ENCODE measurements around the gene PSEN1.

PSEN1 gene

GRCh38 chr14:73230051-73230450 is 93.7 kb downstream of the PSEN1 start:
- H3K4me3 Mint-ChIP-seq: no peak overlapping the region
- H3K9me3 Mint-ChIP-seq: no peaks in the 10 kb centered on the region
- ATAC-seq (replicated peaks; ENCODE audit: extremely low read depth, poor library complexity, severe bottlenecking) (no peak), DNase-seq (ENCODE audit: low spot score in 2 of 2) (no peak)
- H3K27ac Mint-ChIP-seq (ENCODE audit: low read depth): no peak overlapping the region
- no peaks in the 10 kb centered on the region for H3K4me1 Mint-ChIP-seq
- peaks cover 14% of the 10 kb centered on the region for H3K36me3 Mint-ChIP-seq (ENCODE audit: insufficient read depth)
- H3K27me3 Mint-ChIP-seq: peaks cover 28% of the 10 kb centered on the region

GRCh38 chr14:73231981-73232851 is 95.9 kb downstream of the PSEN1 start:
- H3K27me3 Mint-ChIP-seq: peaks cover 50% of the 10 kb centered on the region
- H3K4me3 Mint-ChIP-seq: no peak overlapping the region
- no peak overlapping the region for H3K27ac Mint-ChIP-seq (ENCODE audit: low read depth)
- peaks cover 8% of the 10 kb centered on the region for H3K36me3 Mint-ChIP-seq (ENCODE audit: insufficient read depth)
- H3K9me3 Mint-ChIP-seq: no peaks in the 10 kb centered on the region
- H3K4me1 Mint-ChIP-seq: peaks cover 7% of the 10 kb centered on the region
- ATAC-seq (replicated peaks; ENCODE audit: extremely low read depth, poor library complexity, severe bottlenecking): no peak
- no peak for DNase-seq (ENCODE audit: low spot score in 2 of 2)

- Mint-ChIP-seq H3K4me3 (no peak overlapping the region), H3K36me3 (ENCODE audit: insufficient read depth) (peaks cover 8% of the 10 kb centered on the region), H3K4me1 (peaks cover 7% of the 10 kb centered on the region), H3K27me3 (peaks cover 54% of the 10 kb centered on the region), H3K9me3 (no peaks in the 10 kb centered on the region), H3K27ac (ENCODE audit: low read depth) (no peak overlapping the region)
- ATAC-seq (replicated peaks; ENCODE audit: extremely low read depth, poor library complexity, severe bottlenecking) (no peak), DNase-seq (ENCODE audit: low spot score in 2 of 2) (no peak)
These were observed 96.7 kb downstream of the PSEN1 start for GRCh38 chr14:73232984-73233383.

GRCh38 chr14:73233564-73233963 is 97.3 kb downstream of the PSEN1 start:
- Mint-ChIP-seq H3K27me3 (peaks cover 56% of the 10 kb centered on the region), H3K4me3 (no peak overlapping the region), H3K27ac (ENCODE audit: low read depth) (no peak overlapping the region), H3K9me3 (no peaks in the 10 kb centered on the region), H3K4me1 (peaks cover 7% of the 10 kb centered on the region), H3K36me3 (ENCODE audit: insufficient read depth) (peaks cover 5% of the 10 kb centered on the region)
- ATAC-seq (replicated peaks; ENCODE audit: extremely low read depth, poor library complexity, severe bottlenecking) (no peak), DNase-seq (ENCODE audit: low spot score in 2 of 2) (no peak)

GRCh38 chr14:73234029-73234428 is 97.7 kb downstream of the PSEN1 start:
- peaks cover 7% of the 10 kb centered on the region for H3K4me1 Mint-ChIP-seq
- no peak for DNase-seq (ENCODE audit: low spot score in 2 of 2)
- no peak overlapping the region for H3K27ac Mint-ChIP-seq (ENCODE audit: low read depth)
- peaks cover 5% of the 10 kb centered on the region for H3K36me3 Mint-ChIP-seq (ENCODE audit: insufficient read depth)
- peaks cover 60% of the 10 kb centered on the region for H3K27me3 Mint-ChIP-seq
- H3K9me3 Mint-ChIP-seq: no peaks in the 10 kb centered on the region
- ATAC-seq (replicated peaks; ENCODE audit: extremely low read depth, poor library complexity, severe bottlenecking): no peak
- H3K4me3 Mint-ChIP-seq: no peak overlapping the region

GRCh38 chr14:73234586-73235394 is 98.5 kb downstream of the PSEN1 start:
- H3K27ac Mint-ChIP-seq (ENCODE audit: low read depth): no peak overlapping the region
- DNase-seq (ENCODE audit: low spot score in 2 of 2): no peak
- no peak overlapping the region for H3K4me3 Mint-ChIP-seq
- H3K27me3 Mint-ChIP-seq: peaks cover 68% of the 10 kb centered on the region
- ATAC-seq (replicated peaks; ENCODE audit: extremely low read depth, poor library complexity, severe bottlenecking): no peak
- H3K4me1 Mint-ChIP-seq: peaks cover 7% of the 10 kb centered on the region
- no peaks in the 10 kb centered on the region for H3K9me3 Mint-ChIP-seq
- H3K36me3 Mint-ChIP-seq (ENCODE audit: insufficient read depth): peaks cover 5% of the 10 kb centered on the region

- ATAC-seq (replicated peaks; ENCODE audit: extremely low read depth, poor library complexity, severe bottlenecking): no peak
- no peak for DNase-seq (ENCODE audit: low spot score in 2 of 2)
- Mint-ChIP-seq H3K27me3 (peaks cover 76% of the 10 kb centered on the region), H3K27ac (ENCODE audit: low read depth) (no peak overlapping the region), H3K9me3 (no peaks in the 10 kb centered on the region), H3K4me3 (peak overlapping the region; percentile 33), H3K4me1 (peaks cover 7% of the 10 kb centered on the region), H3K36me3 (ENCODE audit: insufficient read depth) (peaks cover 1% of the 10 kb centered on the region)
These were observed 99.3 kb downstream of the PSEN1 start for GRCh38 chr14:73235531-73236155.

- DNase-seq (ENCODE audit: low spot score in 2 of 2): no peak
- Mint-ChIP-seq H3K4me1 (peaks cover 7% of the 10 kb centered on the region), H3K27ac (ENCODE audit: low read depth) (no peak overlapping the region), H3K27me3 (peaks cover 79% of the 10 kb centered on the region), H3K4me3 (peak overlapping the region; percentile 33), H3K36me3 (ENCODE audit: insufficient read depth) (peaks cover under 1% of the 10 kb centered on the region), H3K9me3 (no peaks in the 10 kb centered on the region)
- ATAC-seq (replicated peaks; ENCODE audit: extremely low read depth, poor library complexity, severe bottlenecking): no peak
These were observed 99.8 kb downstream of the PSEN1 start for GRCh38 chr14:73236157-73236556.

- no peak for DNase-seq (ENCODE audit: low spot score in 2 of 2)
- Mint-ChIP-seq H3K27me3 (peaks cover 79% of the 10 kb centered on the region), H3K27ac (ENCODE audit: low read depth) (no peak overlapping the region), H3K9me3 (no peaks in the 10 kb centered on the region), H3K4me1 (peaks cover 10% of the 10 kb centered on the region), H3K36me3 (ENCODE audit: insufficient read depth) (no peaks in the 10 kb centered on the region), H3K4me3 (peak overlapping the region; percentile 61)
- no peak for ATAC-seq (replicated peaks; ENCODE audit: extremely low read depth, poor library complexity, severe bottlenecking)
These were observed 100.5 kb downstream of the PSEN1 start for GRCh38 chr14:73236752-73237218.

GRCh38 chr14:73237219-73237785 is 101.0 kb downstream of the PSEN1 start, which contains the start of gene PAPLN:
Gene PAPLN (plus strand): TSS chr14:73237506. CDS start chr14:73239779, 2,273 bp downstream.
- H3K4me3 Mint-ChIP-seq: peak within 1 kb of the TSS; percentile 61
- no peak for DNase-seq (ENCODE audit: low spot score in 2 of 2)
- H3K27me3 Mint-ChIP-seq: peaks cover 84% of the 10 kb centered on the region
- peaks cover 12% of the 10 kb centered on the region for H3K4me1 Mint-ChIP-seq
- peak; percentile 28 for ATAC-seq (replicated peaks; ENCODE audit: extremely low read depth, poor library complexity, severe bottlenecking)
- H3K36me3 Mint-ChIP-seq (ENCODE audit: insufficient read depth): no peaks in the 10 kb centered on the region
- H3K27ac Mint-ChIP-seq (ENCODE audit: low read depth): no peak within 1 kb of the TSS
- H3K9me3 Mint-ChIP-seq: no peaks in the 10 kb centered on the region

GRCh38 chr14:73237786-73238423 is 101.6 kb downstream of the PSEN1 start:
- Mint-ChIP-seq H3K4me1 (peaks cover 12% of the 10 kb centered on the region), H3K36me3 (ENCODE audit: insufficient read depth) (no peaks in the 10 kb centered on the region), H3K4me3 (peak overlapping the region; percentile 61), H3K27ac (ENCODE audit: low read depth) (no peak overlapping the region), H3K9me3 (no peaks in the 10 kb centered on the region), H3K27me3 (peaks cover 90% of the 10 kb centered on the region)
- ATAC-seq (replicated peaks; ENCODE audit: extremely low read depth, poor library complexity, severe bottlenecking) (no peak), DNase-seq (ENCODE audit: low spot score in 2 of 2) (no peak)

GRCh38 chr14:73238424-73238852 is 102.1 kb downstream of the PSEN1 start:
- no peaks in the 10 kb centered on the region for H3K36me3 Mint-ChIP-seq (ENCODE audit: insufficient read depth)
- H3K4me3 Mint-ChIP-seq: peak overlapping the region; percentile 16
- no peak overlapping the region for H3K27ac Mint-ChIP-seq (ENCODE audit: low read depth)
- DNase-seq (ENCODE audit: low spot score in 2 of 2) (no peak), ATAC-seq (replicated peaks; ENCODE audit: extremely low read depth, poor library complexity, severe bottlenecking) (no peak)
- H3K9me3 Mint-ChIP-seq: no peaks in the 10 kb centered on the region
- peaks cover 92% of the 10 kb centered on the region for H3K27me3 Mint-ChIP-seq
- H3K4me1 Mint-ChIP-seq: peaks cover 12% of the 10 kb centered on the region
